Hematopoietic multipotent progenitor cell treated with erythropoietin and hydrocortisone succinate and interleukin-3 and kit ligand, for 8 days (in vitro differentiated cells): ENCODE results near the gene DUSP19.

Experiments
- DNase-seq: peaks from one replicate; pipeline ENCODE4 v3.0.0-alpha.2; 2015

Gene DUSP19

DNA sequence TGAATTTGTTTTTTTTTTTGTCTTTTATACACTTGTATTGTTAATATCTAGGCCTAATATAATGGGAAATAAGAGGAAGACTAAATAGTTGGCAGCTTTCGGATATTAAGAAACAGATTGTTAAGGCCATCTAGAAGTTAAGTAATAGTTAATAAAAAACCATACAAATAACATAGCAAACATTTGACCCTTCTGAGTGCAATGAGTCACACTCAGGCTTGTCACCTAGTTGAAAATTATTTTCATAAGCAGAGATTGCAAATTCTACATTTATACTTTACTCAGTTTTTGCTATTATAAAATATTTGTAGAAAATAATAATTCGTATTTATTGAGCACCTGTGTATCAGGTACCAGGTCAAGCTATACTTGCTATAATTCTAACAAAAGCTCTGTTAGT lies 48.1 kb downstream of the DUSP19 start:
- no peak for DNase-seq

DNA sequence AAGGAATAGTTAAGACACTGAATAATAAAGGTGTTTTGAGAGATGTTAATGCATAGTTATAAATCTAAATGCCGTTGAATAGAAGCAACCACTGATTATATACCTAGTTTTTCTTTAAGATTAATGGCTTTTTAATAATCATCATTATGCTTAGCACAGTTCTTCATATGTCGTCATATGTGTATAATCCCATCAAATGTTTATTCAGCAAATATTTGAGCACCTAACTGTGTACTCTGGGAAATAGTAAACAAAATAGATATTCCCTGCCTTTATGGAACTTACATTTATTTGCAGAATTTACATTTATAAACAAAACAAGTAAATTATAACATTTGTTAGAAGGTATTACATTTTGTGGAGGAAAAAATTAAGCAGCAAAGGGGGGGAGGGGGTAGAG lies 55.5 kb downstream of the DUSP19 start:
- DNase-seq: no peak

DNA sequence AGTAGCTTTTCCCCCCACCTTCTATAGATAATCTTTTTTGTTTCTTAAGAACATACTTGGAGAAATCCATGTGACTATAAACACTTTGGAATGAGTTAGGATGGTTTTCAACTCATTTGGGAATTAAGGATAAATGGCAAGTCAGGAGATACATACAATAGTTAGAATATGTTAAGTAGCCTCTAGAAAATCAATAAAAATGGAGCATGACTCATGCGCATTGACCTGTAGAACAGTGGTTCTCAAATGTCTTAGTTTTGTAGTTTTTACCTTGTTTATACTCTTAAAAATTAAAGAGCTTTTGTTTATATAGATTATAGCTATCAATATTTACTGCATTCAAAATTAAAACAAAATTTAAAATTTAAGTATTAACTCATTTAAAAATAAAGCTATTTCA lies 70.4 kb downstream of the DUSP19 start:
- no peak for DNase-seq

- DNase-seq: no peak
Measured at GRCh38 chr2:183149489-183149888, 70.9 kb downstream of the DUSP19 start.
